ENCODE measurements around the gene SCARB1.
"Not testable (repeated sequence)": the region's sequence is repeated elsewhere in the genome, so short reads cannot be mapped to it uniquely, and the experiment has no call there.

- TF ChIP-seq CTCF, EZH2, EZH2phosphoT487 (IDR thresholded peaks at IDR 0.05): not testable (repeated sequence)
Observed at GRCh38 chr12:124912529-124913287, 49.0 kb upstream of the SCARB1 start.

Data from neural progenitor cell (in vitro differentiated cells).